GM18499 (cell line): ENCODE measurements around the gene PKD1L1.

Experiments
- ATAC-seq: cut with Tn5 transposase; IDR thresholded peaks from one replicate; pipeline ENCODE4 v1.9.1; 2021; ENCODE audit warnings: moderate number of reproducible peaks; ENCODE audit not compliant: insufficient read depth, unreplicated experiment

Gene PKD1L1

DNA sequence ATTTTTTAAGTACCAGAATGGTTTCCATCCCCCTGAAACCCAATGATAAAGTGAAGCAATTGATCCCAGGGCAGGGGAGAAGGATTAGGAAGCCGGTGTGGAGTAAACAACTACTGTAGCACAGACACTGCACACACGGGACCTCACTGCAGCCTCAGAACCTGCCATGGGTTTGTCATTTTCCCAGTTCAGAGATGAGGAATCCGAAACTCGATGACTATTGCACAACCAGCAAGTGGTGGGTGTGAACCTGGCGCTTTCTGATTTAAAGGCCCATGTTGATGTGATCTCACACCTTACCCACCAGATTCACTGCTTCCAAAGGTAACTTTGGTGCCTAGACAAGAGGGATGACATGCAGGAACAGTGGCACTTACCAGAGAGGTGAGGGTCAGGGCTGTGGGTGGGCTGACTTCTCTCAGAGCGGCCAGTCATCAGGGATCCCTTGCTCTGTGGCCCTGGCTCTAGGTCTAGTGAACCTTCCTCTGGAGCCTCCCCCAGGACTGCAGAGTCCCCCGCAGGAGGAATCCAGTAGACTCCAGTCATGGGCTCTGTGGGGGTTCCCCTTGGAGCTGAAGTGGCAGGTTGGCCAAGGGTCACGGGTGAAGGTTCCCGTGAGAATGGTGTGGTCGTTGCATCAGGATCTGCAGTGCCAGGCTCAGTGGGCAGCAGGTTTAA is 62.8 kb downstream of the PKD1L1 start:
- no peak for ATAC-seq

DNA sequence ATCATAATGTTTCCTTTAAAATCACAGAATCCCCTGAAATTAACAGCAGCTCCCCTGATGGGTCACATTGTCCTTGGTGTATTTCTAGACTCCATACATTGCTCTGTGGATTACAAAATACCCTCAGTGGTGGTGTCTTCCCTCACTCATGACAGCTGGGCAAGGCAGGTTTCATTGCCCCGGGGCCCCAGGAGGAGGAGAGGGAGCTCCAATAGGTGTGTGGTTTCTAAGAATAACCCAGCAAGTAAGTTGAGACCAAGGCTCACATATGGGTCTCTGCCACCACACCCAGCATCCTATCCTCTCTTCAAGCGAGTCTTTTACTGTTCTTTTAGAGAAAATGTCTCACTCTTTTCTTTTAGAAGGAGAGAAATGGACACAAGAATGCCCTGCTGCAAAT is 63.6 kb downstream of the PKD1L1 start:
- ATAC-seq = no peak

DNA sequence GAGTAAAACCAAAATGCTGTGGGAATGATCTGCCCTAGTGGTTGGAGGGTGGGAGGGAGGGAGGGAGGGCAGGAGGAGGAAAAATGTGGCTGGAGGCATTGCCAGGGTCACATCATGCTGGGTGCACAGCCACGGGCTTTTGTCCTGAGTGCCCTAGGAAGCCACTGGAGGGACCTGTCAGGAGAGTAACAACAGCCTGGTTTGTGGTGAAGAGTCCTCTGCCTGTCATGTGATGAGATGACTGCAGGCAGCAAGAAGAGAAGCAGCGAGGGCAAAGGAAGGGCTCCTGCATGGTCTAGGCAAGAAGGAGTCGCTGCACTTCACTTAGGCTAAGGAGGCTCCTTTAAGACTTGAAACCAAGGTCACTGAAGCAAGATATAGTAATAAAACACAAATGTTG is 65.6 kb downstream of the PKD1L1 start:
- no peak for ATAC-seq

DNA sequence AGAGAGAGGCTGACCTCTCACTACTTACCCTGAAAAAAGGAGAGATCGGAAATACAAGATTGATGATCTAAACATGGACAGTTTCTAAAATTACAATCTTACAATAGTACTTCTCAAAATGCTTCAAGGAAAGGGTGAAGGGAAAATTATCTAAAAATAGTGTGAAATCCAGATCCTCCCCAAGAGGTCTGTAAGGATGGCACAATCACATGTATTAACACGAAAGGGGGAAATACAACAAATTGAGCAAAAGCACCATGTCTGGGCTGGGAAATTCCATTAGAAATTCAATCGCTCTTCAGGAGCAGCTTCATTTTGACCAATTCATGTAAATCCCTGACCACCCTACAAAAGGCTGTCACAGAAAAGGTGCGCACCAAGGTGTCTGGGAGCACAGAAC is 67.0 kb downstream of the PKD1L1 start:
- ATAC-seq = no peak

DNA sequence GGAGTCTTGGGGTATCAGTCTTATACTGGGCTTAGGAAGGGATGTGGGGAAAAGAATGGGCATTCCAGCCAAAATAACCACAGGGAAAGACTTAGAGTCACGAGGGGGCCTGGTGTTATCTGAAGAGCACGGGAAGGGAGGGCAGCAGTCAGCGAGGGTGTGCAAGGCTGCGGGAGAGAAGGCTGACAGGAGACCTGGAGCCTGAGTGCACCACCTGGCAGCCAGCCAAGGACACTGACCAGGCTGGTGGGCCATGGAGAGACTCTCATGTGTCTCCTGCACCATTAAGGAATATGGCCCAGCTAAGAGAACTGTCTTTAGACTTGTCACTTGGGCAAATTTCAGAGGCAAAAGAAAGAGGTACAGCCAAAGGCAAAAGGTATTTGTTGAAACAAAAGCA is 69.6 kb downstream of the PKD1L1 start:
- ATAC-seq = no peak

DNA sequence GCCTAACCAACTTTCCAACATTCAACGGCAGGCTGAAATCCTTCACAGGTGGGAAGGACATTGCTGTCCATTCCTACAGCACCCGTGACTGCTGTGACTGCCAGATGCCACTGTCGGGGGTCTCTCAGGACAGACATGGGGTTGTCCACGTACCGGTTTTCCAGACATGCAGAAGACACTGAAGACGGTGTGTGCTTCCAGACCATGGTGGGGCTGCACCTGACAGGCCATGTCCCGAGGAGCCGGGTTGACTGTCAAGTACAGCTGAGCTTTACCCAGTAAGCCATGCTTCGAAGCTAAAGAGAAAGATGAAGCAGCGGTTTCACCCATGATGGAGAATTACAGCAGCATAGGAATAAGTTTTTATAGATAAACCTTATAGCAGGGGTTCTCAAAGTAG is 70.9 kb downstream of the PKD1L1 start:
- ATAC-seq = no peak

DNA sequence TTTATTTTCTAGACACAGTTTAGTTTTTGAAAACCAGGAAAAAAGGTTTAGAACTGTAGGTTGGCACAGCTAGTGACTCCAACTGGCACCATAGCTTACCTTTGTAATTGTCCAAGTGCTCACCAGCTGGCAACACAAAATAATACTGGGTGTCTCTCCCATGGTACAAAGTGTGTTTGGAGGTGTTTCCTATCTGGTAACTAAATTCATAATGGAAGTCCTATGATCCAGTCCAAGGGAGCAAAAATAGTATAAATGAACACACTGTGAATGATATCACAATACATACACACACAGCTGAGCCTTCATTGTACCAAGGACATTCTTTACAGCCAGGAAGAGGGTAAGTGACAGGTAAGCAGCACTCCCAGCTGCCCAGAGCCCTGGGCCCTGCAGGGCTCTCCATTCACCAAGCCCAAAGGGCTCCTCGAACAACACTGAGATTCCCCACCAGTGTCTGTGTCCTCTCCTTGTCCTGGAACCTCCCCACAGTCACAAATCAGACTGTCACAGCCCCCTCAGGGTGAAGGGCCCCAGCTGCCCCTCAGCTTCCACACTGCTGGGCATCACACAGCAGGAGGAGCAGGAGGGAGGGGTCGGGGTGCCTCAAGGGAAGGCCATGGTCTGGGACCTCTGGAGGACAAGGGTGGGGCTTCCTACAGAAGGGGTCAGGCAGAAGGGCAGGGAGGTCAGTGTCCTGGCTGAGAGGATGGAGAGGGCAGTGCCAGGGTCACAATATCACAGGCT is 72.1 kb downstream of the PKD1L1 start:
- ATAC-seq = no peak

DNA sequence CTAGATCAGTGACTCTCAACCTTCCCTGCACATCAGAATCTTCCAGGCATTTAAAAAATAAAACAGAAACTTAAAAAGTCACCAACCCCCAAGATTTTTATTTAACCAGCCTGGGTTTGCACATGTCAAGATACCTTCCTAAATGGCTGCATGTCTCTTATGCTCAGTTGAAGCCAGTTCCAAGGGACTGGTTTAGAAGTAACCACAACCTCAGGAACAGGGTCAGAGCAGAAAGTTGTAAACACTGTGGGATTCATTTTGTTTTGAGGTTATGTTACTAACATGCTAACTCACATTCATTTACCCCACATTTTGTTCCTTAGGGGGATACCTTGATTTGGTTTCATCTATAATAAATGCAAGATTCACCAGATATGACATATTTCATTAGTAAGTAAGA is 72.9 kb downstream of the PKD1L1 start:
- no peak for ATAC-seq

DNA sequence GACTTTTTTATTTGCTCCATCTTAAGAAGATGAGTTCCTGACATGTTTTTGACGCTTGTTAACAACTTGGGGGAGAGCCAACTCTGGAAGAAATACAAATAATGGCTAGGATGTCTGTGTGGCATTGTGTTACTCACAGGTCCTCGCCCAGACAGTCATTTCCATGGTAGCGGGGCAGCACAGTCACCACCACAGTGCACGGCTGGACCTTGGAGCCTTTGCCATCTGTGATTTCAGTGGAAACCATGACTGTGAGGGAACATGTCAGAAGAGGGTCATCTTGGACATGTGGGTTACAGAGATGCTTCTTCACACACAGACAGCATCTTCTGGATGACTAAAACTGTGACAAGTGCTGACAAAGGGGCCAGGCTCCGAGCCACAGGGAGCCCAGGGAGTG is 74.5 kb downstream of the PKD1L1 start:
- ATAC-seq = no peak

DNA sequence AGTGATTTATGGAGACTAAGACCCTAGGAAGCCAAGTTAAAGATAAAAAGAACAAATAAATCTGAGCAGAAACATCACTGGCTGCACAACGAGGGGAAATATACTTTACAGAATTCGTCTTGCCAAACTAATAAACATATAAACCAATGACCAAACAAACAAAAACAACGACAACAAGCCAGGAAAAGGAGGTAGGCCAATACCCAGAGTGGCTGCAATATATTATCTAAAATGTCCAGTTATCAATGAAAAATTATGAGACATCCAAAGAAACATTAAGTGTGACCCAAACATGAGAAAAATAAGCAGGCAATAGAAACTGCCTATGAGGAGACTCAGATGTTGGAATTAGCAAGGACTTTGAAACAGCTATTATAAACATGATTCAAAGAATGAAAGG is 81.0 kb downstream of the PKD1L1 start:
- no peak for ATAC-seq

DNA sequence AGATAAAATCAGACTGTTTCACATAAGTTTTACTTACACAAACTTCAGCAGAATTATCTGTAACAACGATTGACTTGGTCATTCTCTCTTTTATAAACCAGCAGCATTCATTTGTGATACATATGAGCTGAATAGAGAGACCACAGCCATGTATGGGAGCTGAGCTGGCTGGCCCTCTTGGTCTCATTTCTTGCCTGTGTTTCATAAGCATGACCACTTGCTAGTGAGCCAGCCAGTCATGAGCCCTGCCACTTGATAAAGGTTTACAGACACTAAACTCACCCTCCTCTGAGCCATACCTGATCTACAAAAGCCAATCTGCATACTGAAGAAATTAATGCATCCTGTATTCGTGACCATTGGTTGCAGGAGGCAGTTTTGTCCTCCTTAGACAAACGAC is 82.1 kb downstream of the PKD1L1 start:
- no peak for ATAC-seq

DNA sequence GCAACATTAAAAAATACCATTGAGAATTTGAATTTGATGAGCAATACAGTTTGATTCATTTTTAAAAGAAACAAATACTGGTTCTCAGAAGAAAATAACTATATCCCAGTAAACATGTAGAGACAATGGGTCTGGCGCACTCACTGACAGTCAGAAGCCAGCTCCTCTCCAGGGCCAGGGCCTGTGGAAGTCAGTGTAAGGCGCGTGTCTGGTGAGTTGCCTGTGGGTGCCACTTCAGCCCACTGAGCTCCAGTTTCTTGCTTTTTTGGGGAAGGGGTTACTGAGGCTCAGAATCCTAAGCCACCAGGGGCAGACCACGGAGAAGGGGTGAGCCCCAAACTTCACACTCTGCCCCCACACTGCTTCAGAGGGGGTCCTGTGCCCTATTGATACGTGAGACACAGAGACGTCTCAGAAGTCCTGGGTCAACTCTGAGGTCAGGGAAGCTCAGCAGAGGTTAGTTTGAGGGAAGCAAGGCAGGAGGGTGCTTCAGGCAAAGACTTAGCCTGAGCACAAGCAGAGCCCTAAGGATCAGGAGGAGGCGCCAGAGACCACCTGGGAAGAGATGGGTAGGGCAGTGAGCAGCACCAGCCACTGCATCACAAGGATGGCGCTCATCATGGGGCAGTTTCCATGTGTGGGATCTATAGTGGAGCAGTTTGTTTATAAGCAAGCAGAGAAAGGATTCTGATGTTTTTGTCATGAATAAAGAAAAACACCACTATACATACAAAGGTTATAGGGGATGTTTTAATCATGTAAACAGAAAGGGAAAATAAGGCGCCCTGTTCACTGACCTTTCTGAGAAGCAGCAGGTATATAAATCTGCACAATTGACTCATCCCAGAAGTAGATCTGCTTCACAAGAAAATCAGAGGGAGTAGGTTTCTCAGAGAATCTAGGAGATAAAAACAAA is 95.7 kb downstream of the PKD1L1 start:
- no peak for ATAC-seq

DNA sequence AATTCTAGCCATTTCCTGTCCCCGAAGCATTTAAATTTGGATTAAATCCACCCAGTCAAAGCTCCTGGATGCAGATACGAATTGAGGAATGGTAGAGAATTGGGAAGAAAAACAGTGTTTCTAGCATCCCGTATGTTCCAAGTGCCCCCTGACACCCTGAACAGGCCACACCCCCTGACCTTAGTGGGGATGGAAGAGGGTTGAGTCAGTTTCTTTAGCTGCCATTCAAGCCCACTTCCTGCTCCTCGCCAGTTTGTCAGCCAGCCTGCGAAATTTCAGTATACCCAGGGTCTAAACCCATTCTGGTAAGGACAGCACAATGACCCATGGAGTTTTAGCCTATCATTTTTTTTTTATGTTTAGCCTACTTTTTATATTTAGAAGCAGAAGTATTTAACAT is 101.1 kb downstream of the PKD1L1 start:
- ATAC-seq = no peak

DNA sequence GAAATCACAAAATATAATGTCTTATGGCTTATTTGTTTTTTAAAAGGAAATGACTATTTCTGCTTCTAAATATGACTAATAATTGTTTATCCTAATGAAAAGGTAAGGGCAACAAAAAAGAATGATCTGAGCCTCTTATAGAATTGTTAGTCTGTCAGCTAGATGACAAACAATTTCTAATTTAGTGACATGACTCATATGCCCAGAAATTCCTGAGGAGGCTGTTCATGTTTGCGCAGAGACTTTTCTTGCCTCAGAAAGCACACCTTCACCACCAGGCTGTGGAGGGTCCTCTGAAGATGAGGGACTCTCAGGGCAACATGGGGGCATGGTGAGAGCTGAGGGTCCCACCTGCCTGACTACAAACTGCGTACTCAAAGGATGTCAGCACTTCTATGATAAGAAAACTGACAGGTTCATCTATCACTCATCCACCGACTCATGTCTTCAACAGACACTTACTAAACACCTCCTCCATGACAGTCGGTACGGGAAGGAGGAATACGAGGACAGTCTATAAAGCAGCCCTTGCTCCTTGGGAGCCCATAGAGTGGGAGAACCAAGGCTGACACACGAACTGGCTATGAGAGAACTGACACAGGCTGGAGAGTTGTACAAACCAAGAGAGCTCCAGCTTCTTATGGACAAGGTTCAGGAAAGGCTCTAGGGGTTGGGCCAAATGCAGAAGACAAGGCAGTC is 102.0 kb downstream of the PKD1L1 start:
- ATAC-seq = no peak

DNA sequence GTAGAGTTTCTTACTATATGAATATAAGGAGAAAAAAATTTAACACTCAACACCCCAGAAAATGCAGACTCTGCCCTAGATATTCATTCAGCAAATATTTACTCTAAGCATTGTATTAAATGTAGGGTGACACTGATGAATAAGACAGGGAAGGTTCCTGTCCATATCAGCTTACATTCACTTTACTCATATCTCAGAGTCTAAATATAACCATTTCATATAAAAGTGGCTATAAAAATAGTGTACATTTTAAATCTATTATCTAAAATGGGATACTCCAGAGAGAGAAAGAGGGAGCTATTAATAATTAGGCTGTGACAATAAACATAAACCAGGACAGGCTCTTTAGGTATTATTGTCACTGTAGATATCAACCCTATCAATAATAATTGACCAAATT is 104.0 kb downstream of the PKD1L1 start:
- ATAC-seq = no peak

DNA sequence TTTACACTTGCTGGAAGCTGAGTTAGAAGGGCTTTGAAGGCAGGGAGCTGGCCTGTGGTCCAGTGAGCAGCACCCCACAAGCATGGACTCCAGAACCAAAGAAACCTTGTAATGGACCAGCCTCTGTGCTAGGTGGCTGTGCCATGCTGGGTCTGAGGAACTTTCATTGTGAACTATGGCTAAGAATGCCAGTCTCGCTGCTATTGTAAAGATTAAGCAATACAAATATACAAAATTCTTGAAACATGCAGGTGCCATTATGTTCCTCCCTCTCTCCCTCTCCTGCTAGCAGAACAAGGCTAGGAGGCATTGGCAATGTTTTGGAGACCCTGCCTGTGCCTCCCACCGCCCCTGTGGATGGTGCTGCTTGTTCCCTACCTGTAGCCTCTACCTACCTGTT is 105.0 kb downstream of the PKD1L1 start:
- ATAC-seq = no peak

DNA sequence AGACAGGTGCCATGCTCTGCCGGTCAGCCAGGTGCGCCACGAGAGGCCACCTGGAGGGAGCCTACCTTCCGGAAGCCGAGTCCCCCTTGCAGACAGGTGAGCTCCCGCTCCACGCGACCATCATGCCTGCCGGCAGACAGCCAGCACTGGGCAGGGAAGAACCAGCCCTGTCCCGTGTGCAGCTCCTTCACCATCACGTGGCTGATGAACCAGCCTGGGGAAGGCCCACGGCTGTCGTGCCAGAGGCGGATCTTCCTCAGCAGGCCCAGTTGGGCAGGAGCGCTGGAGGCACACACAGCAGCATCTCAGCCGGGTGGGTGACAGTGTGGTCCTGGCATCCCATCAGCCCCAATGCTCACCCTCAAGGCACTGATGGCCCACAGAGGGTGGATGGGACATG is 108.9 kb downstream of the PKD1L1 start:
- ATAC-seq = no peak

DNA sequence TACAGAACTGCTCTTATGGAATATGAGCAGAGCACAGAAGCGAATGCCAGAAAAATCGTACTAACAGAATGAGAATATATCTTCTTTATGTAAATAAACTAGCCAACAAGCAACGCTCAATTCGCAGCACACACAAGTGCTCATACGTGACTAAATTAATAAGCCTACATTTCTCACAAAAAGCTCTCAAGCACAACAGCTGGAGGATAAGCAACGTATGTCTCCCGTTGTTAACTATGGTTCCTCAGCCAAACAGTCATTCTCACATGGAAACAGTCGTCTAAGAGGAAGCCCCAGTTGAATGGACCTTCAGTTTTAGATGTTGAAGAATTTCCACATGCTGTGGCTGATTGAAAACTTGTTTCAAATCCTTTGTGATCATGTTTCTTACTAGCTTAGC is 110.4 kb downstream of the PKD1L1 start:
- ATAC-seq = no peak

DNA sequence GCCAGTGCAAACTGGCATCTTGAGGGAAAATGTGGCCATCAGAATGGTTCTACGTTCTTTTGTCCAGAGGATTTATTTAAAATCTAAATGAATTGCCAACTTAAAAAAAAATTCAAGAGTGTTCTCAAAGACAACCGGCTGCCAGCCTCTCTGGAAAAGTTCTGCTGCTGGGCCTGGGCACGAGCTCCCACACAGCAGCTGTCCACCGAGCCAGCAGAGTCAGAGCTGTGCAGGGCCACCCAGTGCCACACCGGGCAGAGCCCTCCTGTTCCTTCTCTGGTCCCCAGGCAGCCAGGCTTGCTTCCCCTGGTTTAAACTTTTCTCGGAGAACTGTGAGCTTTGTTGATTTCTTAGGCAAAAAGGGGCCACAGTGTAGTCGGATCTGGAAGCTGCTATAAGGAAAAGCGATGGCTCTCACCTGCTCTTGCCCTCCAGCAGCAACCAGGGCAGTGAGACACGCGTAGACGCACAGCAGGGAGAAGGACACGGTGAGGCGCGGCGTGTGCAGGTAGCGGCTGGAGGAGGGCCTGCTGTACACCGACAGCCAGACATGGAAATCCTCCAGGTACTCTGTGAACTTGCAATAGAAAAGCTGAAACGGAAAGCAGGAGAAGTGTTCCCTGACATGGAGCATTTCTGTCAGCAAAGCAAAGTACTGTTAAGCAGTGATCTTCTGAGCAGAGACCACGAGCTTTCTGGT is 111.6 kb downstream of the PKD1L1 start:
- ATAC-seq = no peak

DNA sequence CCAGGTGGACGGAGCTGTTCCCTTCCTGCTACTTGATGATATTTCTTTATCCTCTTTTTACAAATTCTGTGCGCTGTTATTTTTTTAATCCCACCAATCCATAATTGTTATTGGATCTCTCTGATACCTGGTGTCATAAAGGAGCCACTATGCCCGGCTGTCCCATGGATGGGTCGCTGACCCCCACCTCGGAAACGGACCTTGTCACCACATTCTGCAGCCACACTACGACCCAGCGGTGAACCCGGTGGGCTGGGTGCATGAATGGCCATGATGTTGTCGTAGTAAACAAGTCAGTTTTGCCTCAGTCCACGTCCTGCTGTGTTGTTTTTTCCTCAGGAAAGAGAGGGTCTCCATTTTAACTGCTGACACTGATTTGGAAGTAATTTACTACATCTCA is 112.2 kb downstream of the PKD1L1 start:
- ATAC-seq = no peak
